GM19324 (cell line): ENCODE measurements around the gene RGS21.
"Not testable (repeated sequence)": the region's sequence is repeated elsewhere in the genome, so short reads cannot be mapped to it uniquely, and the experiment has no call there.

Experiments used
- ATAC-seq: cut with Tn5 transposase; IDR thresholded peaks from one replicate; pipeline ENCODE4 v1.9.1; 2021; ENCODE audit warnings: mild to moderate bottlenecking, moderate library complexity; ENCODE audit not compliant: unreplicated experiment, low FRiP score

RGS21 gene, protein sequence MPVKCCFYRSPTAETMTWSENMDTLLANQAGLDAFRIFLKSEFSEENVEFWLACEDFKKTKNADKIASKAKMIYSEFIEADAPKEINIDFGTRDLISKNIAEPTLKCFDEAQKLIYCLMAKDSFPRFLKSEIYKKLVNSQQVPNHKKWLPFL

DNA sequence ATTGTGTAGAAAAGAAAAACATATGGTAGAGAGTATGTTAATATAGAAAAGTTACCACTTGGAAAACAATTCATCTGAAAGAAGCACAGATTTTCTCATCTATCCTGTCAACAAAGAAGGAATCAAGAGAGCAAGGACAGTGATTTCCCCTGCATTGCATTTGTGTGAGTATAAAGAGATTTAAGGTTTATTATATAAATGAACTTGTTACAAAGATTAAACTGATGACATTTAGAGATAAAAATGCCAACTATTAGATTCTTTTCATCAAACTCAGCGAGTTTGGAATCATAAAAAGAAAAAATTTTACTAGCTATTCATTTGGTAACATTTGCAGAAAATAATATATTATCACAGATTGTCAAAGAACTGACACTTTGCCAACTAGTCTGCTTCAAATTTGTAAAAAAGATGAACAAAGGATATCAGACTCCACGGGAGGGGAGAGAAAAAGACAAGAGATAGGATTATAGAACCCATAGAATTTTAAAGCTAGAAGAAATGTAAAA is at the start of gene RGS21:
Gene RGS21, plus strand, starts transcription at position 51 of the 509 bp plus-strand sequence. CDS start 26,045 bp downstream, outside the sequence.
- ATAC-seq, result no peak

DNA sequence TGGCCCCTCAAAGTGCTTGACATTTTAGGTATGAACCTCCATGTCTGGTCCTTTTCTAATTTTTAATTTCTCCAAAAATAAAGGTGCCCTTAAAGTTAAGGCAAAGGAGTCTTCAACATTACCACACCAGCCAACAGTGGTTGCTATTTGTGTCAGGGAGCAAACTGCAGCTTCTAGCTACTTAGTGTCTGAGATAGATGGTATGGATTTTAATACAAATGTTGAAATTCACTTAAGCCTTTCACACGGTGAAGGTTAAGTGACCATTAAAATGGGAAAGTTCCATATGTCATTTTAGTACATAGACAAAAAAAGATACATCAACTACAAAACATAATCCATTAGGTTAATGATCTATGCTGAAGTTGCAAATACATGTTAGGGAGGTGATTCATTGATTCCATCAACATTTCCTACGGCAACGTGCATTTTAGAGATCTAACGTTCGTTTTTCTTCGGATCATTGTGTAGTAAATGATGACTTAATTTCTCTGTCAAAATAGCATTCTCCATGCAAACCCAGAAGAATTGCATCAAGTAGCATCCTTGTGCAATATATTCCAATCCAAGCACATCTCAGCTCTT is 48.2 kb upstream of the RGS21 start:
- no peak for ATAC-seq

DNA sequence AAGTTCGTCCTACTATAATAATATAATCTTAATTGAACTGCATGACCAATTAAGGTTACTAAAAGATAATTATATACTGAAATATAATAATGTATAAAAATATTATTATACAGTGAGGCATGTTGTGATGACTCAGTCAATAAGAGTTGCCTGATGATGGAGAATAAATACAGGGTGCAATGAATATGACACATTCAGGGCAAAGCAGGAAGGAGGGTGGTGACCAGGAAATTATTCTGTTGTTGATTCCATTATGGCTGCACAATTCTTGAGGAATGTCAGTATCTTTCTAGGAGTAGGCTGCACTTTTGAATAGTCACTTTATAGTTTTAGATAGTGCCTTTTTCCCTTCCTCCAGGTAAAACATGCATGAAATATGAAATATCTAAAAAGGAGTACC is 46.4 kb upstream of the RGS21 start:
- no peak for ATAC-seq

DNA sequence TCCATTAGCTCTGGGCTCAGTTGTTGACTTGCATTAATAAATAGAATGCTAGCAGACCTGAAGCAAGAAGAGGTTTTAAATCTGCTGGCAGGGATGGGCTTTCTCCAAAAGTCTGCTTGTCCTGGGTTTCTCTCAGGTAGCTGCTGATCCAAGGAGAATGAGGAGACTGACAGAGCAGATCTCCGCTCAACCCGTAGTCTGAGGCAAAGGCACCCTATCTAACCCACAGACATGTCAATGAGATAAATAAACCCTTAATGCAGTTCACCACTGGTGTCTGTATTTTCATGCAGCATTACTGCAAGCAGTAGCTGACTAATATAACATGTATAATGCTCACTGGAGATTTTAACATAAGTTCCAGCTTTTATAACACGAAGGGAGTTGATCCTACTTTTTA is 44.1 kb upstream of the RGS21 start:
- no peak for ATAC-seq

DNA sequence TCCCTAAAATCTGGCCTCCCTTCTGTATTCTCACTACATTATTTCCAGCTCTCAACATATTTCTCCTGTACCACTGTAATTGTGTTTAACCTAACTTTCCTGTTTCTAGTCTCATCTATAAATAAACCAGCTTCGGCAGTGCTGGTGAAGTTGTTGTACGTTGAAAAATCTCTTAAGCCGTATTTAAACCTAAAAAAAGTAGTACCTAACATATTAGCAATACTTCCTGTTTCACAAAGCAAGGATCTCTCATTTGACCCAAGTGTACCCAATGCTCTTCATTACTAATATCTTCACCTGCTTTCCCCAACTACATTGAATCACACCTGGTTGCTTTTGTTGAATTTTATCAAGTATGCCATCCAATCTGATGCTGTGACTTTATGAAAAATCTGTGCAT is 42.2 kb upstream of the RGS21 start:
- ATAC-seq, result no peak

DNA sequence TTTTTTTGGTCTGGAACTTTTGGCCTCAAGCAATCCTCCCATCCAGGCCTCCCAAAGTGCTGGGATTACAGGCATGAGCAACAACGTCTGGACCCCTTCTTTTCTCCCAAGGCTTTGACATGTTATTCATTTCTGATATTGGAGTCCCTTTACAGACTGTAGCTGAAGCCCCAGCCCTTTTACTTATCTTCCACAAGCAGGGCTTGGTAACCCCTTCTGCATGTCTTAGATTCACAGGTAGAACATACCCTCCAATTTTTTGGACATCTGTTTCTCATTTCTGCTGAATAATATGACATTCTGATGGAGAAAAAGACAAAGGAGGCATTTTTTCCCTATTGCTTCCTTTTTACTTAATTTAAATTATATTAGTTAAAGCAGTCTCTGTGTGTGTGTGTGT is 39.2 kb upstream of the RGS21 start:
- no peak for ATAC-seq

DNA sequence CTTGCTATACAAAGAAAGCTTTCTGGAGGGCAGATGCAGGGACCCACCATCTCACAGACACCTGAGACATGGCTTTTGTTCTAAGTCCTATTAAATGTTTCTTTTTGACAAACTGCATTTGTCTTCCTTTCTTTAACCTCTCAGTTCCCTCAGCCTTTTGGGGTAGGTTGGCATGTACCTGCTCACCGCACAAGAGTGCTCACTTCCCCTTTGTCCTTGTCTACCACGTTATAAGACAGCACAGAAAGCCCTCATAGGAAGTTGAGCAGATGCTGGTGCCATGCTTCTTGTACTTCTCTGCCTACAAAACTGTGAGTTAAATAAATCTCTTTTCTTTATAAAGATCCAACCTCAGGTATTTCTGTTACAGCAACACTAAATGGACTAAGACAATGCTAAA is 31.9 kb upstream of the RGS21 start:
- ATAC-seq, result no peak

DNA sequence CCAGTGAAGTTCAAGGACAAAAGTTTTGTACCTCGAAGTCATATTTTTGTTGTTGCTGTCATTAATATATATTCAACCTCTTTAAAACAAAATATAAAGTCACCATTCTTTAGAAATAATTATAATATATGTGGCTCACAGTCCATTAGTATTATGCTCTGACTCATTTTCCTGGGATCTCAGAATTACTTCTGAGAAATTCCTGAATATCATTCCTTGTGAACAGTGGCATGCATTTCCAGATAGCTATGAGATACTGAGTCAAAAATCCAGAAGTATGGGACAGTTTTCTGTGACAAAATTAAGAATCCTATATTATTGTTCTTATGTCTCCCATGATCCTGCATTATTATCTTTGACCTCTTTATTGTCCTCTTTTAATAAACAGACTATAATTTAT is 13.8 kb upstream of the RGS21 start:
- no peak for ATAC-seq

DNA sequence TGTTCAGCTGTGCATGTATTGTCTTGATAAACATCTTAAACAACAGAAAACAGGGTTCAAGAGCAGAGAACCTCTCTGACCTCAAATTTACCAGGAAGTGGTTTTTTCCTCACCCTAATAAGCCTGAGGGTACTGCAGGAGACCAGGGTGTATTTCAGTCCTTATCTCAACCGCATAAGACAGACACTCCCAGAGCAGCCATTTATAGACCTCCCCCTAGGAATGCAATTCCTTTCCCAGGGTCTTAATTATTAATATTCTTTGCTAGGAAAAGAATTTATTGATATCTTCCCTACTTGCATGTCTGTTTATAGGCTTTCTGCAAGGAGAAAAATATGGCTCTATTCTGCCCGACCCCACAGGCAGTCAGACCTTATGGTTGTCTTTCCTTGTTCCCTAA is 8.5 kb upstream of the RGS21 start:
- ATAC-seq, result not testable (repeated sequence)

DNA sequence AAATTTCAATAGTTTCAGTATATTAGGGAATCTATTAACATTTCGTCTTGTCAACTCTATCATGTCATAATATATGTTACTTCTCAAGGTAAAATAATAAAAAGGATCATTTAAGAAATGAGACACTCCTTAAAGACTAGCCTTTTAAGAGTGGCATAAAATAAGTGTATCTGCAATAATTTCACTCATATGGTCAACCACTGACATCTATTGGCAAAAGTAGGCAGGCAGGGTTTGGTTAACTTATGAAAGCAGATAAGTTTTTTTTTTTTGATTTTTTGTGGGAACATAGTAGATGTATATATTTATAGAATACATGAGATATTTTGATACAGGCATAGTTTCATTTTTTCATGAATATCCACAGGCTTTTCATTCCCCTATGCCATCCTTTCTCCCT is 5.5 kb upstream of the RGS21 start:
- ATAC-seq, result no peak

DNA sequence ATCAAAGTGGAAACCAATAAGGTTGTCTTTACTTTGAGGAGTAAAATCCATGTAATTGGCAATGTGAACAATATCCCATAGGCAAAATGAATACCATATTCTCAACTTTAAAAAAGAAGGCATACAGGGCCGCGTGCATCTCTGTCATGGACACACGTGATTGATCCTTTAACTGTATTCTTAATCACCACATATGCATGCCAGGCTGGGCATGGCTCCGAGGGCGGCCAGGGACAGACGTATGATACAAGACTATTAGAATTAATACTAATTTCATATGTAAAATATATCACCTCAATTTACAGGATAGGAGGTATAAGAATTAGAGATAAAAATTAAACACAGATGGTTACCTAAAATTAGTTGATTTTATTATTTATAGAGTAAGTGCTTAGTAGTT is 11.2 kb downstream of the RGS21 start:
- ATAC-seq, result no peak

DNA sequence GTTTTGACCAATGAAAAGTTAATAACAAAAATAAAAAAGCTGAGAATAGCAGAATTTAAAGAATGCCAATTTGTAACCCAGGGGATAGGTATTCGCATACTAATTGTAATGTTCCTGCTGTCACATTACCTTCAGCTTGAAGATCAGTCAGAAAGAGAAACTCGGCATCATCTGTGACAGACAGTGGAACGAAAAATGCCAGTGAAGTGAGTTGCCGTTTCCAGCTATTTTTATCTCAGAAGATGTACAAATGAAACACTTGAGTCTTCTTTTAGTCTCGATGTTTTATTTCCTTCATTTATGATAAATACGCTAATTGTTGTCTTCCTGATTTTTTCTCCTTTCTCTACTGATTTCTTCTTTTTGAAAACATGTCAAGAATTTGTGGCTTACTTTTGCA is 26.1 kb downstream of the RGS21 start:
- no peak for ATAC-seq

DNA sequence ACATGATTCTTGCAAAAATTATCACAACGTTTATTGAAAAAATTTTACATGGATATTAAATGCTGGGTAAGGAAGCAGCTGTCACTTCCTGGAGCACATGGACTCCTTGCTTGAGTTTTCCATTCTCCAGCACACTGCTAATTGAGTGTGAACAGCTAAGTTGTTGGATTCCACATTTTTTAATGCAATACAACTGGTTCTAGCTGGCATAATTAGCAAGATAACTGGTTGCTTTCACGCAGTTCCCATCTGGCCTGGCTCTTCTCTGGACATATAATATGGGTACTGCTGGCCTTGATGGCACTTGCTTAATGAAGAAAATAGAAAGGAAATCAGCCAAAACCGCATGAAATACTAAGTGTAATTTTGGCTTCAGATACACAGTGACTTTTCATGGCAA is 26.6 kb downstream of the RGS21 start:
- ATAC-seq, result no peak

DNA sequence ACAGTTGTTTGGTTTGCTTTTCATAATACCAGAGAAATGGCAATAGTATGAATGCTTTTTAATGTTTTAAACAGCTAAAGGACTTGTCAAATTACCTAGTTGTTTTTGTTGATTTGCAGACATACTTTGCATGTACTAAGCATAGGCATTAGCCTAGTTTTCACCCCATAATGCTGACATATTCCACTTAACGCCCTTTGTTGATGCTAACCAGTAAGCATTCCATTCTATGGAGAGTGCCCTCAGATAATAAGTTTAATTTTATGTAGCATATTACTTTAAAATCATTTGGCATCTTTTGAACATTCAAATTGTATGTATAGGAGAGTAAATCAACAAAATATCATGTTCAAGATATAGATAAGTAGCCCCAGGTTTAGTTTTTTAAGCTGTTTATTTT is 32.5 kb downstream of the RGS21 start:
- no peak for ATAC-seq

DNA sequence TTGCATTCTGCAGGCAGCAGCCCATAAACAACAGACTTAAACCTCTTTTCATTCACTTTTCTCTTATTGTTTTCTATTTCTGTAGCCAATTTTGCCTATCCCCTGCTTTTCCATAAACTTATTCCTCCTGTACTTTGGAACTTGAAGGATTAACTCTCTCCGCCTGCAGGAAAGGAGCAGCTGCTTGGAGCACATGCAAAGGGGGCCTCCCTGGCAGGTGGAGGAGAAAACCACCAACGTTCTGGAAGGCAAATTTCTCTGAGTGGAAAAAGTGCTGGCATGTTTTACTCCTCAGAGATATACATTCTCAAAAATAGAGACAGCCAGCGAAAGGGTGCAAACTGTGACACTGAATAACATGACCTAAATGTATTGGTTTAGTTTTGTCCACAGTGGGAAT is 33.6 kb downstream of the RGS21 start:
- ATAC-seq, result no peak

DNA sequence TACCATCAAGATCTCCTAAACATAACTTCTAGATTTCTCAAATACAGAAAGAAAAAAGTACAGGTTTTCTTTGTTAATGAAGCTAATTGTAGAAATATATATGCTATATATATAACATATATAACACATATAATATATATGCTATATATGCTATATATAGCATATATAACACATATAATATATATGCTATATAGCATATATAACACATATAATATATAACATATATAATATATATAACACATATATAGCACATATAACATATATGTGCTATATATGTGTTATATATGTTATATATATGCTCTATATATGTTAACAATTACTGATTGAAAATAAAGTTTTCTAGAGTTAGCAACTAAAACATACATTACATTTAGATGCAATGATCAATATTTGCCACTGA is 34.8 kb downstream of the RGS21 start:
- no peak for ATAC-seq

DNA sequence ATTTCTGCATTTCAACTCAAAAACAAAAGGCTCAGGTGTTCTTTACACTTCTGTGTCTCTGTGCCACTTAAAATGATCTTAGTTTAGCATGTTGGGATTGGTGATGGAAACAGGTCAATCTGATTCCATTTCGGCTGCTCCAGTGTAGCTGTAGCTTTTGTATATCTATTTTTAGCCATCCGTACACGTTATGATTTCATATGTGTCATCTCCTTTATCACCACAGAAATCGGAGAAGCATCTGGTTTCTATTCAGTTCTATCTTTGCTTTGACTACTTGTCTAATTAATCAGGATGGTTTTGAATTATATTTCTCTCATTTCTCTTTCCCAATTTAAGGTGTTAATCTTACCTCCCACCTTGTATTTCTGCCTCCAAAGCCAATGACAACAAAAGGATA is 41.1 kb downstream of the RGS21 start:
- no peak for ATAC-seq

DNA sequence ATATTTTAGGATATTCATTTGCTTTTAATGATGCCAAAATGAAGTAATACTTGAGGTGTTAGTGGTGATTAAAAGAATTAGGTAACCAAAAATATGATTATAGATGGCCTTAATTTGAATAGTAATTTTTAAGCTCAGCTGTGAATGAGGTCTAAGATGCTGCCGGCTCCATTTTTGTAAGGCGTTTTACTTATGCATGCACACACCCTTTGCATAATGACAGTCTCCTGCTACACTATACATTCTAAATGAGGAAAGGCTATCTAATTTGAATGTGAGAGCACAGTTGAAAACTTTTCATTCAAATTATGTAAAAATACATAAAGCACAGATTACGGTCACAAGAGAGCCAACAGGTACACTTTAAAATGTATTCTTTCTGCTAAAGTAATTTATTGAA is 41.6 kb downstream of the RGS21 start:
- ATAC-seq, result no peak

DNA sequence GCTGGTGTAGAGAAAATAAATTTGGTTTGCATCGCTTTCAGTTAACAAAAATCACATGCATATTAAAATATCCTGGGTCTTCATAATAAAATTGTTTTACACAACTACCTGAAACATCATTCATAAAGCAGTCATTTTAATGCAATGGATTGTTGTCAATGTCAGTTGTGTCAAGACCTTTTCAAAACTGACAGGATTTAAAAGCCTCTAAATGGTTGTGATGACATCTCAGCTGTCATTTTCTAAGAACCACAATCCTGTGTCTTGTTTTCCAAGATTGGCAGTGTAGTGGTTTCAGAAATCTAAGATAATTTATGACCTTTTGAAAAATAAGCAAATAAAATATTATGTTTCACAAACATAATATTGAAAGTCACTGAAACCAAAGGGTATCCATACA is 42.0 kb downstream of the RGS21 start:
- ATAC-seq, result no peak

DNA sequence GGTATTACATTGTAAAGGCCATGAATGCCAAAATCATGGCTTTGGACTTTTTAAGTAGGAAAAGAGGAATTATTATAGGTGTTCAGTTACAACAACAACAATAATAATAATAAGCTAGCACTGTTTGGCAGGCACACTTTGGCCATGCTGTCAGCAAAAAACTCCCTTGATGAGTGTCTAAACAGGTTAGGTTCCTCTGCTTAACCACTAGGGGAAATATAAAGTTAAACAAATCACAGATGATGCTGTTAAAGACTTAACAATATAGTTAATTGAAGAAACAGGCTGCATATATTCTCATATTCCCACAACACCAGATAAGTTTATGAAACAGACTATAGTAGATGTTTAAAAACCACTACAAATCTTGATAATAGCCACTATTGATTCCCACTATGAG is 46.4 kb downstream of the RGS21 start:
- ATAC-seq, result no peak

DNA sequence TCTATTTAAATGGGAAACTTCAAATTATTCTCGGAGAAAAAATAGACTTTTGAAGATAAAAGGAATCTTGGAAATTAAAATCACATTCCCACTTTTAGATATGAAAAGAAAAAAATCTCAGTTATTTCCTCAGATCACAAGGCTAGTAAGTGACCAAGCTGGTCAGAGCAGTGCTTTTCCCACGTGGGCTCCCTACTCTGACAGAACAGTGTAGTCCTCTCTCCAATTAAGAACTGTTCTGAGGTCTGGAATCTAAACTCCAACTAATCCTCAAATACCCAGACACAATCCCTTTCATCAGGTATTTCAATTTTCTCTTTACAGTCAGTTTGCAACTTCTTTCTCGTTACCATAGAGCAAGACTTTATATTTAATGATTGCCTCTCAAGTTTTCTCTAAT is 50.6 kb downstream of the RGS21 start:
- ATAC-seq, result no peak

DNA sequence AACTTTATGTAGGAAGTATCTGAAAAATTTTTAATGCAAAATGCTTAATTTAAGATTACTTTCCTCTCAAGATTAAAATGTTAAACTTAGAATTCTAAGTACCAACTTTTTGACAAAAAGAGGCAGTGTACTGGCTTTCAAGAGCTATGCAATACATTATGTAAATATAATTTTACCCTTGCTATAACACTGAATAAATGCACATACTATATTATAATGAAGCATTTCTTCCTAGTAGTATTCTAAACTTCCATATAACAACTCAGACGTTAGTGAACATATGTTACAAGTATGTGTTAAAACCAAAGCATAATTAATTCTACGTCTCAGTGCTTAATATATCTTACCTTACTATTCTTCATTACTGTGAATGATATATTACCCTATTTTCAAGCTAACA is 58.5 kb downstream of the RGS21 start:
- ATAC-seq, result no peak

DNA sequence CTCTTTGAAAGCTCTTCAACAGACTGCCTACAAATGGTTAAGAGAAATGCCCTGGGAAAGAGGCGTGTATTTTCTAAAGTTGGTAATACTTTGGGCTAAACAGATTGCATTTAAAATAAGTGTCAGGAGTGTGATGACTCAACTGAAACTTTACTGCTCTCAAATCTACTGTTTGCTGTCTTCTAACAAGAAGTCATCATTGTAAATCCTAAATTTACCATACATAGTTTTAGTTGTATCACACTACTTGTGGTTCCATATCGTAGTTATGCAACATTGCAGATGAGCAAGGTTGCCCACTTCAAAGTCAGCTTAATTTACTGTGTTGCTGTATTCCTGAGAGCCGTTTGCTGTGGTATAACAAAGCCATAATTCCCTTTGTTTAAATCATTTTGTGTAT is 59.6 kb downstream of the RGS21 start:
- ATAC-seq, result no peak
